HEK293 (cell line): ENCODE data around the gene RDH5.

Experiments used
- CTCF ChIA-PET: fragments of 350-600 bp; formaldehyde crosslinking; extraction: SDS; loops from one replicate; lab custom pipeline; 2021; ENCODE audit warnings: antibody characterized with exemption; lab: Yijun Ruan, JAX
- POLR2A ChIA-PET: fragments of 300-600 bp; formaldehyde crosslinking; extraction: SDS; loops from one replicate; lab custom pipeline; 2020; ENCODE audit warnings: antibody characterized with exemption, inconsistent platforms; lab: Yijun Ruan, JAX
- H3K27ac ChIP-seq: fragments of 200-500 bp; sonication (Bioruptor generic); 2 replicates; pipeline ENCODE4 v1.5.1; 2014; ENCODE audit warnings: low read depth, low read length, control low read depth, inconsistent platforms; ENCODE audit errors: extremely low read depth
- H3K36me3 ChIP-seq, 2 experiments: fragments of 200-500 bp in 1 of 2; sonication (Bioruptor generic) in 1 of 2; 1 replicate in 1 of 2; 2 replicates in 1 of 2; pipeline ENCODE4 v1.5.1; 2014 to 2017; ENCODE audit warnings: inconsistent platforms in 2 of 2, low read length in 2 of 2; ENCODE audit not compliant: control insufficient read depth in 2 of 2, insufficient read depth in 1 of 2
- H3K4me1 ChIP-seq: fragments of 200-500 bp; sonication (Bioruptor generic); 2 replicates; pipeline ENCODE4 v1.5.1; 2014; ENCODE audit warnings: mild to moderate bottlenecking, low read length, inconsistent platforms; ENCODE audit not compliant: control insufficient read depth, insufficient read depth
- H3K4me3 ChIP-seq: 2 replicates; pipeline ENCODE4 v1.5.1; 2011; ENCODE audit warnings: low read depth, mild to moderate bottlenecking, control low read depth, low read length, moderate library complexity
- H3K9me3 ChIP-seq: fragments of 200-500 bp; sonication (Bioruptor generic); 2 replicates; pipeline ENCODE4 v1.5.1; 2014; ENCODE audit warnings: low read depth, low read length, inconsistent platforms; ENCODE audit not compliant: control insufficient read depth, insufficient read depth
- BCL11B ChIP-seq: fragments of 450-650 bp; formaldehyde crosslinking; IDR thresholded peaks from 2 replicates; pipeline ENCODE4 v1.5.1; 2016; ENCODE audit warnings: low read depth, missing biosample characterization, missing genetic modification characterization
- PRDM1 ChIP-seq: fragments of 450-650 bp; formaldehyde crosslinking; IDR thresholded peaks from 2 replicates; pipeline ENCODE4; 2016; ENCODE audit warnings: missing biosample characterization, missing genetic modification characterization
- ZBTB8A ChIP-seq: fragments of 450-650 bp; formaldehyde crosslinking; IDR thresholded peaks from 2 replicates; pipeline ENCODE4 v1.5.1; 2016; ENCODE audit warnings: missing biosample characterization, missing genetic modification characterization
- ZEB2 ChIP-seq: fragments of 450-650 bp; formaldehyde crosslinking; IDR thresholded peaks from 2 replicates; pipeline ENCODE4 v1.5.1; 2016; ENCODE audit warnings: missing biosample characterization, missing genetic modification characterization
- ZFP69B ChIP-seq: fragments of 450-650 bp; formaldehyde crosslinking; IDR thresholded peaks from 2 replicates; pipeline ENCODE4 v1.5.1; 2016; ENCODE audit warnings: missing biosample characterization, missing genetic modification characterization
- ZIC2 ChIP-seq: fragments of 450-650 bp; formaldehyde crosslinking; IDR thresholded peaks from 2 replicates; pipeline ENCODE4 v1.5.1; 2016; ENCODE audit warnings: missing biosample characterization, missing genetic modification characterization
- ZNF19 ChIP-seq: fragments of 450-650 bp; formaldehyde crosslinking; IDR thresholded peaks from 2 replicates; pipeline ENCODE4; 2016; ENCODE audit warnings: missing biosample characterization, missing genetic modification characterization, low read depth
- ZNF2 ChIP-seq: fragments of 450-650 bp; formaldehyde crosslinking; IDR thresholded peaks from 2 replicates; pipeline ENCODE4 v1.5.1; 2016; ENCODE audit warnings: missing biosample characterization, missing genetic modification characterization
- ZNF335 ChIP-seq: fragments of 450-650 bp; formaldehyde crosslinking; conservative IDR thresholded peaks from 2 replicates; pipeline ENCODE4 v1.5.1; 2016; ENCODE audit warnings: missing biosample characterization, missing genetic modification characterization
- ZNF366 ChIP-seq: fragments of 450-650 bp; formaldehyde crosslinking; conservative IDR thresholded peaks from 2 replicates; pipeline ENCODE4 v1.5.1; 2016; ENCODE audit warnings: missing biosample characterization, missing genetic modification characterization
- ZNF37A ChIP-seq: fragments of 450-650 bp; IDR thresholded peaks from 2 replicates; pipeline ENCODE4 v1.5.1; 2018; ENCODE audit warnings: missing biosample characterization, missing genetic modification characterization
- ZNF600 ChIP-seq: fragments of 450-650 bp; formaldehyde crosslinking; IDR thresholded peaks from 2 replicates; pipeline ENCODE4 v1.5.1; 2016; ENCODE audit warnings: missing biosample characterization, missing genetic modification characterization
- ZNF654 ChIP-seq: fragments of 450-650 bp; formaldehyde crosslinking; IDR thresholded peaks from 2 replicates; pipeline ENCODE4 v1.5.1; 2016; ENCODE audit warnings: low read depth, missing biosample characterization, missing genetic modification characterization
- ZSCAN30 ChIP-seq: fragments of 450-650 bp; IDR thresholded peaks from 2 replicates; pipeline ENCODE4 v1.5.1; 2018; ENCODE audit warnings: missing biosample characterization, mild to moderate bottlenecking, missing genetic modification characterization, moderate library complexity
- ZXDB ChIP-seq: fragments of 450-650 bp; formaldehyde crosslinking; IDR thresholded peaks from 2 replicates; pipeline ENCODE4 v1.5.1; 2016; ENCODE audit warnings: missing biosample characterization, missing genetic modification characterization
- TF ChIP-seq, protein P1 (sequence below): fragments of 450-650 bp; formaldehyde crosslinking; IDR thresholded peaks from 2 replicates; pipeline ENCODE4 v1.5.1; 2016; ENCODE audit warnings: missing biosample characterization, missing genetic modification characterization
- TF ChIP-seq, protein P2 (sequence below): fragments of 450-650 bp; IDR thresholded peaks from 2 replicates; pipeline ENCODE4 v1.5.1; 2018; ENCODE audit warnings: missing biosample characterization, mild to moderate bottlenecking, missing genetic modification characterization
- TF ChIP-seq, protein P3 (sequence below): fragments of 450-650 bp; formaldehyde crosslinking; IDR thresholded peaks from 2 replicates; pipeline ENCODE4 v1.5.1; 2016; ENCODE audit warnings: missing biosample characterization, missing genetic modification characterization
- TF ChIP-seq, protein P4 (sequence below): fragments of 450-650 bp; formaldehyde crosslinking; IDR thresholded peaks from 2 replicates; pipeline ENCODE4 v1.5.1; 2016; ENCODE audit warnings: missing biosample characterization, missing genetic modification characterization

RDH5 gene

DNA sequence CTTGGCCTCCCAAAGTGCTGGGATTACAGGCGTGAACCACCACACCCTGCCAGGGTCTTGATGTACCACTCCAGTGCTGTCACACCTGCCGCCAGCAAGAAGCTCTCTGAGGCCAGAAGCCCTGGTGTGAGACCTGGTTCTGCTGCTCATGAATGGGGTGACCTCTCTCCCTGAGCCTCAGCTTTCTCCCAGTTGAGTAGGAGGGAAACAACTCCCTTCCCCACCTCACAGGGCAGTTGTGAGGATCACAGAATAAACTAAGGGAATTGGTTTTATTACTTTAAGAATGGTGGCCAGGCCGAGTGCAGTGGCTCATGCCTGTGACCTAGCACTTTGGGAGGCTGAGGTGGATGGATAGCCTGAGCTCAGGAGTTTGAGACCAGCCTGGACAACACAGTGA, 14.4 kb downstream of the RDH5 start:
- H3K36me3 ChIP-seq: no peaks in the 10 kb centered on the region
- peaks cover 8% of the 10 kb centered on the region for H3K4me1 ChIP-seq
- no peak overlapping the region for H3K4me3 ChIP-seq
- ChIA-PET CTCF (interaction anchor here (0.6 to 6.8 kb wide), 7 partner anchors 12 to 541 kb away, joined by 3 to 127 read pairs (median 3); partner anchors contain the start of gene RDH5), POLR2A (interaction anchor here (0.7 to 1.4 kb wide), 3 partner anchors 66 to 376 kb away, joined by 3 to 9 read pairs (median 6); no protein-coding TSS in a partner anchor)
- TF ChIP-seq ZNF37A (tag by site-specific recombination): no peak
- TF ChIP-seq, protein P1, sequence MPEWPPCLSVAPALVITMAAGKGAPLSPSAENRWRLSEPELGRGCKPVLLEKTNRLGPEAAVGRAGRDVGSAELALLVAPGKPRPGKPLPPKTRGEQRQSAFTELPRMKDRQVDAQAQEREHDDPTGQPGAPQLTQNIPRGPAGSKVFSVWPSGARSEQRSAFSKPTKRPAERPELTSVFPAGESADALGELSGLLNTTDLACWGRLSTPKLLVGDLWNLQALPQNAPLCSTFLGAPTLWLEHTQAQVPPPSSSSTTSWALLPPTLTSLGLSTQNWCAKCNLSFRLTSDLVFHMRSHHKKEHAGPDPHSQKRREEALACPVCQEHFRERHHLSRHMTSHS (tag by site-specific recombination): no peak
- no peak for TF ChIP-seq ZNF654 (tag by site-specific recombination)
- no peak overlapping the region for H3K27ac ChIP-seq
- no peaks in the 10 kb centered on the region for H3K9me3 ChIP-seq

DNA sequence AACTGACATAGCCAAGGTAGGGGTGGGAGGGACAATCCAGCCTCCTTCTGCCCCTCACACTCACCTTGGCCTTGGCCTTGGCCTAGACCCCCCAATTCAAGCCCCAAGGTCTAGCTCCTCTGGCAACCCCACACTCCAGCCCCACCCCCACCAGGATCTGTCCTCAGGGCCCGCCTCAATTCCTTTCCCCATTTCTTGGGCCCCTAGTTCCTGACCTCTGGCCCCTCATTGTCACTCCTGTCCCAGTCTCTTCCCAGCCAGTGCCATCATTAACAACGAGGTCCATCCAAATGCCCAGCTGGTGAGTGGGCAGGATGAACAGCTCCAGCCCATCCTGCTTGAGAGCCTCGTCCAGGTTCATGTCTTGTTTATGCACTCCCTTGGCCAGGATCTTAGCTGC, 15.9 kb downstream of the RDH5 start:
- no peak overlapping the region for H3K27ac ChIP-seq
- H3K9me3 ChIP-seq: no peaks in the 10 kb centered on the region
- no peaks in the 10 kb centered on the region for H3K36me3 ChIP-seq
- peaks cover 8% of the 10 kb centered on the region; the same call in 1 of the 2 replicates for H3K4me1 ChIP-seq
- TF ChIP-seq, protein P2, sequence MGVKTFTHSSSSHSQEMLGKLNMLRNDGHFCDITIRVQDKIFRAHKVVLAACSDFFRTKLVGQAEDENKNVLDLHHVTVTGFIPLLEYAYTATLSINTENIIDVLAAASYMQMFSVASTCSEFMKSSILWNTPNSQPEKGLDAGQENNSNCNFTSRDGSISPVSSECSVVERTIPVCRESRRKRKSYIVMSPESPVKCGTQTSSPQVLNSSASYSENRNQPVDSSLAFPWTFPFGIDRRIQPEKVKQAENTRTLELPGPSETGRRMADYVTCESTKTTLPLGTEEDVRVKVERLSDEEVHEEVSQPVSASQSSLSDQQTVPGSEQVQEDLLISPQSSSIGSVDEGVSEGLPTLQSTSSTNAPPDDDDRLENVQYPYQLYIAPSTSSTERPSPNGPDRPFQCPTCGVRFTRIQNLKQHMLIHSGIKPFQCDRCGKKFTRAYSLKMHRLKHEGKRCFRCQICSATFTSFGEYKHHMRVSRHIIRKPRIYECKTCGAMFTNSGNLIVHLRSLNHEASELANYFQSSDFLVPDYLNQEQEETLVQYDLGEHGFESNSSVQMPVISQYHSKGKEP: no peak
- TF ChIP-seq, all 188 proteins: peak for 0
- POLR2A ChIA-PET: interaction anchor here (1.0 to 1.1 kb wide), 2 partner anchors 11 to 93 kb away, joined by 3 read pairs; partner anchors contain the start of gene DNAJC14
- CTCF ChIA-PET: interaction anchor here (0.6 to 6.8 kb wide), 8 partner anchors 9 to 190 kb away, joined by 3 to 127 read pairs (median 13); partner anchors contain the start of genes ORMDL2, RDH5 and SARNP
- no peak overlapping the region for H3K4me3 ChIP-seq

DNA sequence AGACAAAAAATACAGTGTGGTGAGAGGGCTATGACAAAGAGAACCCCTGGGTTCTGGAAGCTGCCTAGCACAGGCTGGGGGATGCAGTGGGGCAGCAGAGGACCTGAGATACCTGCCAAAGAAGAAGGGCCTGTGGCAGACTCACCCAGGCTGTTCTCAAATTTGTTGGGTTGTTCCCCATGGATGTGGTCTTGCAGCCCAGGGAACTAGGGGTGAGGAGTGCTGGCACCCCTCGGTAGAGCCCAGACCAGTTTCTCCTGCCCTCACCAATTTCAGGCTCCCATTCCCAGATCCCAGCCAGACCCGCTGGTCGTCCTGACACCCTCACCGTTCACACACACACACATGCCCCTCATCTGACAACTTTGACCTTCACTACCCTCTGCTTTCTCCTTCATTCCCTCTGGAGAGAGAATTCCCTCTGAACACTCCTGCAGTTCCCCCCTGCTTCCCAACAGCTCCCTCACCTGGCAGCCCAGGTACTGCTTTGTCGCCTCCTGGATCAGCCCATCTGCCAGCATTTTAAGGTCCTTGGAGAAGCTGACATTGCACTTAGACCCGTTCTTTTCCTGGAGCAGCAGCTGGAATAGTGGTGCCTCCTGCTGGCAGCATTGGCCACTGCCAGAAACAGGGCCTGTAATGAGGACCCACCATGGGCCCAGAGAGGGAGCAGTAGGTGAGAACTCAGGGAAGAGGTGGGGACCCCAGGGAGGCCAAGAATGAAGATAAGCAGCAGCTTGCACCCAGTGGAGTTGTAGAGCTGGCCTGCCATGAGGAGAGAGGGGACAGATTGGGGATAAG, 16.8 kb downstream of the RDH5 start:
- H3K9me3 ChIP-seq: no peaks in the 10 kb centered on the region
- H3K27ac ChIP-seq: no peak overlapping the region
- no peaks in the 10 kb centered on the region for H3K36me3 ChIP-seq
- ChIA-PET POLR2A (interaction anchor here (1.1 to 3.4 kb wide), 5 partner anchors 7 to 92 kb away, joined by 3 to 24 read pairs (median 4); partner anchors contain the start of genes CD63, DNAJC14, ORMDL2 and SARNP), CTCF (interaction anchor here (0.5 to 6.8 kb wide), 50 partner anchors 7 to 593 kb away, joined by 3 to 127 read pairs (median 5); partner anchors contain the start of genes BLOC1S1, CD63, ITGA7 and ORMDL2)
- no peak overlapping the region for H3K4me3 ChIP-seq
- H3K4me1 ChIP-seq: peaks cover 8% of the 10 kb centered on the region; the same call in 1 of the 2 replicates
- TF ChIP-seq BCL11B (no peak), ZNF19 (tag by site-specific recombination) (no peak), ZFP69B (tag by site-specific recombination) (peak; percentile 90), PRDM1 (peak; percentile 89), ZNF600 (tag by site-specific recombination) (peak; percentile 48; the same call in 1 of the 2 replicates), ZNF366 (peak; percentile 63), ZXDB (tag by site-specific recombination) (0 out of 2 replicates have a peak, but pooled peaks have one; percentile 18), ZSCAN30 (peak; percentile 19; the same call in 1 of the 2 replicates), ZNF654 (tag by site-specific recombination) (peak; percentile 73), ZIC2 (tag by site-specific recombination) (peak; percentile 69), ZBTB8A (tag by site-specific recombination) (peak; percentile 37), ZNF2 (peak; percentile 77), ZNF335 (tag by site-specific recombination) (peak; percentile 47), ZEB2 (tag by site-specific recombination) (peak; percentile 53; the same call in 1 of the 2 replicates)
- TF ChIP-seq, protein P3, sequence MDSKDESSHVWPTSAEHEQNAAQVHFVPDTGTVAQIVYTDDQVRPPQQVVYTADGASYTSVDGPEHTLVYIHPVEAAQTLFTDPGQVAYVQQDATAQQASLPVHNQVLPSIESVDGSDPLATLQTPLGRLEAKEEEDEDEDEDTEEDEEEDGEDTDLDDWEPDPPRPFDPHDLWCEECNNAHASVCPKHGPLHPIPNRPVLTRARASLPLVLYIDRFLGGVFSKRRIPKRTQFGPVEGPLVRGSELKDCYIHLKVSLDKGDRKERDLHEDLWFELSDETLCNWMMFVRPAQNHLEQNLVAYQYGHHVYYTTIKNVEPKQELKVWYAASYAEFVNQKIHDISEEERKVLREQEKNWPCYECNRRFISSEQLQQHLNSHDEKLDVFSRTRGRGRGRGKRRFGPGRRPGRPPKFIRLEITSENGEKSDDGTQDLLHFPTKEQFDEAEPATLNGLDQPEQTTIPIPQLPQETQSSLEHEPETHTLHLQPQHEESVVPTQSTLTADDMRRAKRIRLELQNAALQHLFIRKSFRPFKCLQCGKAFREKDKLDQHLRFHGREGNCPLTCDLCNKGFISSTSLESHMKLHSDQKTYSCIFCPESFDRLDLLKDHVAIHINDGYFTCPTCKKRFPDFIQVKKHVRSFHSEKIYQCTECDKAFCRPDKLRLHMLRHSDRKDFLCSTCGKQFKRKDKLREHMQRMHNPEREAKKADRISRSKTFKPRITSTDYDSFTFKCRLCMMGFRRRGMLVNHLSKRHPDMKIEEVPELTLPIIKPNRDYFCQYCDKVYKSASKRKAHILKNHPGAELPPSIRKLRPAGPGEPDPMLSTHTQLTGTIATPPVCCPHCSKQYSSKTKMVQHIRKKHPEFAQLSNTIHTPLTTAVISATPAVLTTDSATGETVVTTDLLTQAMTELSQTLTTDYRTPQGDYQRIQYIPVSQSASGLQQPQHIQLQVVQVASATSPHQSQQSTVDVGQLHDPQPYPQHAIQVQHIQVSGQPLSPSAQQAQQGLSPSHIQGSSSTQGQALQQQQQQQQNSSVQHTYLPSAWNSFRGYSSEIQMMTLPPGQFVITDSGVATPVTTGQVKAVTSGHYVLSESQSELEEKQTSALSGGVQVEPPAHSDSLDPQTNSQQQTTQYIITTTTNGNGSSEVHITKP (tag by site-specific recombination): peak; percentile 97
- TF ChIP-seq, protein P4, sequence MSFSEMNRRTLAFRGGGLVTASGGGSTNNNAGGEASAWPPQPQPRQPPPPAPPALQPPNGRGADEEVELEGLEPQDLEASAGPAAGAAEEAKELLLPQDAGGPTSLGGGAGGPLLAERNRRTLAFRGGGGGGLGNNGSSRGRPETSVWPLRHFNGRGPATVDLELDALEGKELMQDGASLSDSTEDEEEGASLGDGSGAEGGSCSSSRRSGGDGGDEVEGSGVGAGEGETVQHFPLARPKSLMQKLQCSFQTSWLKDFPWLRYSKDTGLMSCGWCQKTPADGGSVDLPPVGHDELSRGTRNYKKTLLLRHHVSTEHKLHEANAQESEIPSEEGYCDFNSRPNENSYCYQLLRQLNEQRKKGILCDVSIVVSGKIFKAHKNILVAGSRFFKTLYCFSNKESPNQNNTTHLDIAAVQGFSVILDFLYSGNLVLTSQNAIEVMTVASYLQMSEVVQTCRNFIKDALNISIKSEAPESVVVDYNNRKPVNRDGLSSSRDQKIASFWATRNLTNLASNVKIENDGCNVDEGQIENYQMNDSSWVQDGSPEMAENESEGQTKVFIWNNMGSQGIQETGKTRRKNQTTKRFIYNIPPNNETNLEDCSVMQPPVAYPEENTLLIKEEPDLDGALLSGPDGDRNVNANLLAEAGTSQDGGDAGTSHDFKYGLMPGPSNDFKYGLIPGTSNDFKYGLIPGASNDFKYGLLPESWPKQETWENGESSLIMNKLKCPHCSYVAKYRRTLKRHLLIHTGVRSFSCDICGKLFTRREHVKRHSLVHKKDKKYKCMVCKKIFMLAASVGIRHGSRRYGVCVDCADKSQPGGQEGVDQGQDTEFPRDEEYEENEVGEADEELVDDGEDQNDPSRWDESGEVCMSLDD (tag by site-specific recombination): peak; percentile 14; the same call in 1 of the 2 replicates
